Measurements from ENCODE around the gene ZNF467. TPM values are rescaled to one million over a fixed set of nuclear protein-coding genes. Genes with fewer than 3 reads are reported as not detected.

ZNF467 gene
- total RNA-seq, 2 donors from 2014 or later: 0.91 to 2.5 TPM

- WGBS, 2 experiments (ENCODE audit: insufficient coverage in 1 of 2, insufficient read length in 1 of 2): 85 to 86% methylated on average over 6 to 10 of the region's 10 CpGs
- no peak overlapping the region for H3K4me3 Mint-ChIP-seq
- H3K9me3 Mint-ChIP-seq: no peaks in the 10 kb centered on the region
Observed at GRCh38 chr7:149795126-149795525, 21.7 kb upstream of the ZNF467 start.

GRCh38 chr7:149794661-149795060 lies 21.3 kb upstream of the ZNF467 start:
- Mint-ChIP-seq H3K36me3 (ENCODE audit: low read depth) (no peaks in the 10 kb centered on the region), H3K9me3 (no peaks in the 10 kb centered on the region), H3K27me3 (ENCODE audit: insufficient read depth) (peaks cover 42% of the 10 kb centered on the region), H3K27ac (no peak overlapping the region), H3K4me1 (no peaks in the 10 kb centered on the region), H3K4me3 (no peak overlapping the region)
- no peak overlapping the region for H3K4me3 ChIP-seq (ENCODE audit: low read length)
- H3K9ac ChIP-seq (ENCODE audit: extremely low read depth, low read length, poor library complexity, severe bottlenecking): no peak overlapping the region
- H3K27me3 ChIP-seq (ENCODE audit: control insufficient read depth, insufficient read depth, low read length, poor library complexity, severe bottlenecking): peaks cover 17% of the 10 kb centered on the region
- no peak overlapping the region for H3K27ac ChIP-seq (ENCODE audit: low read depth, low read length)
- H3K36me3 ChIP-seq (ENCODE audit: control insufficient read depth, insufficient read depth, low read length): no peaks in the 10 kb centered on the region
- no peak for TF ChIP-seq CTCF (conservative IDR thresholded peaks at IDR 0.05)
- H3K9me3 ChIP-seq (ENCODE audit: control insufficient read depth, low read length): no peaks in the 10 kb centered on the region
- H3K4me1 ChIP-seq (ENCODE audit: control insufficient read depth, insufficient read depth, low read length): no peaks in the 10 kb centered on the region
- DNase-seq: peak; percentile 58
- WGBS, 2 experiments (ENCODE audit: insufficient coverage in 1 of 2, insufficient read length in 1 of 2): 73 to 80% methylated on average over 1 to 6 of the region's 6 CpGs

More at GRCh38 chr7:149795126-149795525, 21.7 kb upstream of the ZNF467 start:
- H3K4me1 ChIP-seq (ENCODE audit: control insufficient read depth, insufficient read depth, low read length): no peaks in the 10 kb centered on the region
- DNase-seq: no peak
- H3K27me3 Mint-ChIP-seq (ENCODE audit: insufficient read depth): peaks cover 37% of the 10 kb centered on the region
- peaks cover 12% of the 10 kb centered on the region for H3K27me3 ChIP-seq (ENCODE audit: control insufficient read depth, insufficient read depth, low read length, poor library complexity, severe bottlenecking)
- H3K36me3 Mint-ChIP-seq (ENCODE audit: low read depth): no peaks in the 10 kb centered on the region
- TF ChIP-seq CTCF (conservative IDR thresholded peaks at IDR 0.05): no peak
- H3K9ac ChIP-seq (ENCODE audit: extremely low read depth, low read length, poor library complexity, severe bottlenecking): no peak overlapping the region
- no peak overlapping the region for H3K4me3 ChIP-seq (ENCODE audit: low read length)
- H3K27ac Mint-ChIP-seq: no peak overlapping the region
- no peaks in the 10 kb centered on the region for H3K9me3 ChIP-seq (ENCODE audit: control insufficient read depth, low read length)
- no peaks in the 10 kb centered on the region for H3K4me1 Mint-ChIP-seq
- H3K27ac ChIP-seq (ENCODE audit: low read depth, low read length): no peak overlapping the region
- no peaks in the 10 kb centered on the region for H3K36me3 ChIP-seq (ENCODE audit: control insufficient read depth, insufficient read depth, low read length)

- Mint-ChIP-seq H3K27ac (no peak overlapping the region), H3K27me3 (ENCODE audit: insufficient read depth) (peaks cover 56% of the 10 kb centered on the region), H3K9me3 (no peaks in the 10 kb centered on the region), H3K4me3 (no peak overlapping the region), H3K4me1 (no peaks in the 10 kb centered on the region), H3K36me3 (ENCODE audit: low read depth) (no peaks in the 10 kb centered on the region)
- no peaks in the 10 kb centered on the region for H3K9me3 ChIP-seq (ENCODE audit: control insufficient read depth, low read length)
- no peak overlapping the region for H3K27ac ChIP-seq (ENCODE audit: low read depth, low read length)
- DNase-seq: no peak
- no peak overlapping the region for H3K9ac ChIP-seq (ENCODE audit: extremely low read depth, low read length, poor library complexity, severe bottlenecking)
- WGBS, 2 experiments (ENCODE audit: insufficient coverage in 1 of 2, insufficient read length in 1 of 2): 85 to 91% methylated on average over 5 to 10 of the region's 10 CpGs
- peaks cover 31% of the 10 kb centered on the region for H3K27me3 ChIP-seq (ENCODE audit: control insufficient read depth, insufficient read depth, low read length, poor library complexity, severe bottlenecking)
- H3K4me3 ChIP-seq (ENCODE audit: low read length): no peak overlapping the region
- TF ChIP-seq CTCF (conservative IDR thresholded peaks at IDR 0.05): no peak
- H3K4me1 ChIP-seq (ENCODE audit: control insufficient read depth, insufficient read depth, low read length): no peaks in the 10 kb centered on the region
- no peaks in the 10 kb centered on the region for H3K36me3 ChIP-seq (ENCODE audit: control insufficient read depth, insufficient read depth, low read length)
Observed at GRCh38 chr7:149793261-149793660, 19.9 kb upstream of the ZNF467 start.

Data from endodermal cell (in vitro differentiated cells).